Gastroesophageal sphincter (tissue), 3 donors: ENCODE measurements around the gene GLB1L2.

ENCODE experiments used
- POLR2A ChIP-seq, 2 donors: fragments of 450-650 bp; IDR thresholded peaks; one replicate each; pipeline ENCODE4 v1.6.1; 2017; ENCODE audit warnings: antibody characterized with exemption in 2 of 2, mild to moderate bottlenecking in 2 of 2, moderate library complexity in 1 of 2
- POLR2AphosphoS5 ChIP-seq: sonication (generic); formaldehyde crosslinking; IDR thresholded peaks from one replicate; pipeline ENCODE4 v1.6.1; 2017; ENCODE audit warnings: antibody characterized with exemption
- TF ChIP-seq, protein P1 (sequence below), 4 experiments: fragments of 200-600 bp in 2 of 4; fragments of 450-650 bp in 2 of 4; sonication (generic) in 1 of 4; IDR thresholded peaks; one replicate each; pipeline ENCODE4 v1.5.1; 2017 to 2019; ENCODE audit warnings: antibody characterized with exemption in 4 of 4, mild to moderate bottlenecking in 2 of 4, moderate library complexity in 2 of 4

DNA sequence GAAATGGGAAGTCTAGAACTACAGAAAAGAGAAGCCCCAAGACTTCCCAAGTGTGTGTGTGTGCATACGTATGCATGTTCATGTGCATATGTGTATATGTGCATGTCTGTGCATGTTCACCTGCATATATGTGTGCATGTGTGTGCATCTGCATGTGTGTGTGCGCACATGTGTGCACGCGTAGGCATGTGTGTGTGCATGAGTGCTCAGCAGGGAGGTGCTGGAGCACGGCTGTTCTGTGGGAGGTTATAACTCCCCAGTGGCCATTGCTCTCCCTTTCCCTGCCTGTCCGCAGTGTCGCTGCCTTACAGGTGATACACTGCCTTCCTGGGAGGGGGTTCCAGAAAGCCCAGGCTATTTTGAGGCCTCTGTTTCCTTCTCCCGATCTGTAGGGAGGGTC is 50.5 kb downstream of the GLB1L2 start:
- TF ChIP-seq, protein P1, sequence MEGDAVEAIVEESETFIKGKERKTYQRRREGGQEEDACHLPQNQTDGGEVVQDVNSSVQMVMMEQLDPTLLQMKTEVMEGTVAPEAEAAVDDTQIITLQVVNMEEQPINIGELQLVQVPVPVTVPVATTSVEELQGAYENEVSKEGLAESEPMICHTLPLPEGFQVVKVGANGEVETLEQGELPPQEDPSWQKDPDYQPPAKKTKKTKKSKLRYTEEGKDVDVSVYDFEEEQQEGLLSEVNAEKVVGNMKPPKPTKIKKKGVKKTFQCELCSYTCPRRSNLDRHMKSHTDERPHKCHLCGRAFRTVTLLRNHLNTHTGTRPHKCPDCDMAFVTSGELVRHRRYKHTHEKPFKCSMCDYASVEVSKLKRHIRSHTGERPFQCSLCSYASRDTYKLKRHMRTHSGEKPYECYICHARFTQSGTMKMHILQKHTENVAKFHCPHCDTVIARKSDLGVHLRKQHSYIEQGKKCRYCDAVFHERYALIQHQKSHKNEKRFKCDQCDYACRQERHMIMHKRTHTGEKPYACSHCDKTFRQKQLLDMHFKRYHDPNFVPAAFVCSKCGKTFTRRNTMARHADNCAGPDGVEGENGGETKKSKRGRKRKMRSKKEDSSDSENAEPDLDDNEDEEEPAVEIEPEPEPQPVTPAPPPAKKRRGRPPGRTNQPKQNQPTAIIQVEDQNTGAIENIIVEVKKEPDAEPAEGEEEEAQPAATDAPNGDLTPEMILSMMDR (IDR thresholded peaks at IDR 0.05): no peak
- TF ChIP-seq POLR2A (IDR thresholded peaks at IDR 0.05) (no peak), POLR2AphosphoS5 (no peak)
